Astrocyte (in vitro differentiated cells and primary cell): ENCODE measurements around the gene S100A12. TPM values are rescaled to one million over a fixed set of nuclear protein-coding genes. Genes with fewer than 3 reads are reported as not detected.

ENCODE experiments used
- DNase-seq: peaks from one replicate; pipeline ENCODE4 v3.0.0-alpha.2; 2010; ENCODE audit warnings: low read depth
- FAIRE-seq: peaks from 2 replicates; lab custom pipeline; 2011; peaks lifted over from hg19 to GRCh38; lab: Jason Lieb, UNC
- H2AFZ ChIP-seq: 2 replicates; pipeline ENCODE4 v1.6.0; 2012; ENCODE audit warnings: low read depth, low read length, inconsistent platforms
- H3K27ac ChIP-seq: 2 replicates; pipeline ENCODE4 v1.5.1; 2011; ENCODE audit warnings: low read depth, low read length, inconsistent platforms
- H3K27me3 ChIP-seq: 2 replicates; pipeline ENCODE4 v1.6.0; 2011; ENCODE audit warnings: low read length, inconsistent platforms; ENCODE audit not compliant: insufficient read depth
- H3K36me3 ChIP-seq: 2 replicates; pipeline ENCODE4 v1.5.1; 2011; ENCODE audit warnings: low read length, inconsistent platforms; ENCODE audit not compliant: insufficient read depth
- H3K4me1 ChIP-seq: 2 replicates; pipeline ENCODE4 v1.5.1; 2011; ENCODE audit warnings: low read length, inconsistent platforms; ENCODE audit not compliant: insufficient read depth
- H3K4me2 ChIP-seq: 2 replicates; pipeline ENCODE4 v1.6.0; 2012; ENCODE audit warnings: low read length, inconsistent platforms
- H3K4me3 ChIP-seq: 2 replicates; pipeline ENCODE4 v1.5.1; 2011; ENCODE audit warnings: low read depth, mild to moderate bottlenecking, low read length, inconsistent platforms; ENCODE audit not compliant: insufficient read depth
- H3K79me2 ChIP-seq: 2 replicates; pipeline ENCODE4 v1.6.0; 2012; ENCODE audit warnings: mild to moderate bottlenecking, low read length, inconsistent platforms; ENCODE audit not compliant: insufficient read depth
- H3K9ac ChIP-seq: 2 replicates; pipeline ENCODE4 v1.6.0; 2012; ENCODE audit warnings: mild to moderate bottlenecking, low read length, inconsistent platforms
- H3K9me3 ChIP-seq: 2 replicates; pipeline ENCODE4 v1.5.1; 2012; ENCODE audit warnings: low read depth, mild to moderate bottlenecking, low read length, inconsistent platforms; ENCODE audit not compliant: insufficient read depth
- H4K20me1 ChIP-seq: 2 replicates; pipeline ENCODE4 v1.6.0; 2012; ENCODE audit warnings: low read length, inconsistent platforms; ENCODE audit not compliant: insufficient read depth
- H3K27ac Mint-ChIP-seq: one replicate; pipeline ENCODE4 v1.8.0; 2021; ENCODE audit warnings: mild to moderate bottlenecking, mixed read lengths; ENCODE audit not compliant: unreplicated experiment
- H3K27me3 Mint-ChIP-seq: one replicate; pipeline ENCODE4 v1.8.0; 2021; ENCODE audit warnings: low read depth, mixed read lengths; ENCODE audit not compliant: unreplicated experiment
- H3K36me3 Mint-ChIP-seq: one replicate; pipeline ENCODE4 v1.8.0; 2021; ENCODE audit warnings: low read depth, mixed read lengths; ENCODE audit not compliant: unreplicated experiment
- H3K4me1 Mint-ChIP-seq: one replicate; pipeline ENCODE4 v1.8.0; 2021; ENCODE audit warnings: low read depth, mixed read lengths; ENCODE audit not compliant: unreplicated experiment
- H3K4me3 Mint-ChIP-seq: one replicate; pipeline ENCODE4 v1.8.0; 2021; ENCODE audit warnings: mild to moderate bottlenecking, moderate library complexity, mixed read lengths; ENCODE audit not compliant: unreplicated experiment
- H3K9me3 Mint-ChIP-seq: one replicate; pipeline ENCODE4 v1.8.0; 2021; ENCODE audit warnings: mild to moderate bottlenecking, mixed read lengths; ENCODE audit not compliant: unreplicated experiment
- CTCF ChIP-seq: IDR thresholded peaks from 2 replicates; pipeline ENCODE4 v1.5.1; 2011; ENCODE audit warnings: low read depth, mild to moderate bottlenecking, inconsistent platforms, low read length, moderate library complexity; ENCODE audit not compliant: insufficient read depth
- EZH2 ChIP-seq: IDR thresholded peaks from 2 replicates; pipeline ENCODE4 v1.6.1; 2012; ENCODE audit warnings: mild to moderate bottlenecking, low read length, inconsistent platforms; ENCODE audit not compliant: insufficient read depth
- total RNA-seq: library from RNA; stranded (reverse); gene quantifications from 2 replicates; pipeline ENCODE4 v1.2.1, GENCODE V29; 2021

Gene S100A12
- total RNA-seq, 1 donor from 2014 or later, result not detected

- peaks cover 3% of the 10 kb centered on the region for H3K27me3 Mint-ChIP-seq
- TF ChIP-seq EZH2 (no peak), CTCF (no peak)
- no peaks in the 10 kb centered on the region for H3K9me3 ChIP-seq
- H3K36me3 Mint-ChIP-seq, result no peaks in the 10 kb centered on the region
- no peak for FAIRE-seq
- no peak overlapping the region for H2AFZ ChIP-seq
- no peaks in the 10 kb centered on the region for H3K4me1 ChIP-seq
- no peak overlapping the region for H3K4me3 ChIP-seq
- H3K27ac Mint-ChIP-seq, result no peak overlapping the region
- H3K4me2 ChIP-seq, result no peak overlapping the region
- peaks cover 3% of the 10 kb centered on the region for H3K4me1 Mint-ChIP-seq
- no peaks in the 10 kb centered on the region for H3K79me2 ChIP-seq
- H3K27me3 ChIP-seq, result no peaks in the 10 kb centered on the region
- peaks cover 9% of the 10 kb centered on the region for H3K9me3 Mint-ChIP-seq
- H3K36me3 ChIP-seq, result no peaks in the 10 kb centered on the region
- H4K20me1 ChIP-seq, result no peaks in the 10 kb centered on the region
- H3K27ac ChIP-seq, result no peak overlapping the region
- H3K4me3 Mint-ChIP-seq, result no peak overlapping the region
- DNase-seq, result no peak
- no peak overlapping the region for H3K9ac ChIP-seq
Measured at GRCh38 chr1:153336650-153337049, 38.8 kb downstream of the S100A12 start.

- TF ChIP-seq EZH2 (no peak), CTCF (no peak)
- H3K36me3 ChIP-seq, result no peaks in the 10 kb centered on the region
- H3K27me3 ChIP-seq, result no peaks in the 10 kb centered on the region
- no peak overlapping the region for H3K27ac ChIP-seq
- H3K9ac ChIP-seq, result no peak overlapping the region
- peaks cover 3% of the 10 kb centered on the region for H3K4me1 Mint-ChIP-seq
- peaks cover 17% of the 10 kb centered on the region for H3K9me3 Mint-ChIP-seq
- no peaks in the 10 kb centered on the region for H4K20me1 ChIP-seq
- no peaks in the 10 kb centered on the region for H3K9me3 ChIP-seq
- FAIRE-seq, result no peak
- no peak overlapping the region for H2AFZ ChIP-seq
- H3K36me3 Mint-ChIP-seq, result no peaks in the 10 kb centered on the region
- DNase-seq, result no peak
- no peak overlapping the region for H3K27ac Mint-ChIP-seq
- no peak overlapping the region for H3K4me3 Mint-ChIP-seq
- H3K4me2 ChIP-seq, result no peak overlapping the region
- no peak overlapping the region for H3K4me3 ChIP-seq
- no peaks in the 10 kb centered on the region for H3K79me2 ChIP-seq
- peaks cover 3% of the 10 kb centered on the region for H3K27me3 Mint-ChIP-seq
- no peaks in the 10 kb centered on the region for H3K4me1 ChIP-seq
Measured at GRCh38 chr1:153333902-153334301, 41.5 kb downstream of the S100A12 start.

- H3K9me3 Mint-ChIP-seq, result peaks cover 9% of the 10 kb centered on the region
- DNase-seq (no peak), FAIRE-seq (no peak)
- H3K4me3 Mint-ChIP-seq, result no peak overlapping the region
- no peaks in the 10 kb centered on the region for H3K36me3 ChIP-seq
- TF ChIP-seq CTCF, result no peak
- TF ChIP-seq EZH2, result no peak
- H3K4me3 ChIP-seq, result no peak overlapping the region
- no peak overlapping the region for H3K9ac ChIP-seq
- H3K27me3 Mint-ChIP-seq, result no peaks in the 10 kb centered on the region
- H3K4me1 Mint-ChIP-seq, result no peaks in the 10 kb centered on the region
- no peaks in the 10 kb centered on the region for H4K20me1 ChIP-seq
- no peaks in the 10 kb centered on the region for H3K36me3 Mint-ChIP-seq
- no peaks in the 10 kb centered on the region for H3K27me3 ChIP-seq
- H3K27ac ChIP-seq, result no peak overlapping the region
- H3K9me3 ChIP-seq, result no peaks in the 10 kb centered on the region
- H3K79me2 ChIP-seq, result no peaks in the 10 kb centered on the region
- H3K27ac Mint-ChIP-seq, result no peak overlapping the region
- no peak overlapping the region for H2AFZ ChIP-seq
- no peaks in the 10 kb centered on the region for H3K4me1 ChIP-seq
- no peak overlapping the region for H3K4me2 ChIP-seq
Measured at GRCh38 chr1:153324912-153325311, 50.5 kb downstream of the S100A12 start.

Other genes starting within 250 kb of the S100A12 start
- not detected in 2 replicates for gene SPRR2G, start 224.7 kb downstream of the S100A12 start, total RNA-seq
- gene LELP1, start 172.2 kb downstream of the S100A12 start, total RNA-seq, result not detected in 2 replicates
- 0.52 and 0.55 TPM in 2 replicates for gene PRR9, start 158.0 kb downstream of the S100A12 start, total RNA-seq
- not detected in 2 replicates for gene LORICRIN, start 115.9 kb downstream of the S100A12 start, total RNA-seq
- gene PGLYRP3, start 62.7 kb downstream of the S100A12 start, total RNA-seq, result not detected in 2 replicates
- not detected in 2 replicates for gene PGLYRP4, start 26.8 kb downstream of the S100A12 start, total RNA-seq
- gene S100A9, start 17.8 kb downstream of the S100A12 start, total RNA-seq, result 1.8 TPM in 1 of 2 replicates, not detected in the other
- gene S100A8, start 15.5 kb upstream of the S100A12 start, total RNA-seq, result not detected in 2 replicates
- not detected in 2 replicates for gene S100A7A, start 40.9 kb upstream of the S100A12 start, total RNA-seq
- gene S100A7, start 85.0 kb upstream of the S100A12 start, total RNA-seq, result not detected in 2 replicates
- gene S100A6, start 160.4 kb upstream of the S100A12 start, total RNA-seq, result 74.4 and 125 TPM in 2 replicates
- gene S100A5, start 165.3 kb upstream of the S100A12 start, total RNA-seq, result 0.39 TPM in 1 of 2 replicates, not detected in the other
- 58.5 and 69.3 TPM in 2 replicates for gene S100A4, start 170.2 kb upstream of the S100A12 start, total RNA-seq
- 12.8 and 14.6 TPM in 2 replicates for gene S100A3, start 173.6 kb upstream of the S100A12 start, total RNA-seq
- gene S100A2, start 190.2 kb upstream of the S100A12 start, total RNA-seq, result 3.0 and 3.8 TPM in 2 replicates
- gene S100A16, start 237.5 kb upstream of the S100A12 start, total RNA-seq, result 48.8 and 54.4 TPM in 2 replicates
- 0.38 and 0.57 TPM in 2 replicates for gene S100A14, start 240.7 kb upstream of the S100A12 start, total RNA-seq